Ishikawa (cell line): ENCODE measurements around the gene ZSWIM4.

ENCODE experiments used
- EP300 ChIP-seq: IDR thresholded peaks from 2 replicates; pipeline ENCODE4 v1.6.1; 2012; ENCODE audit warnings: borderline replicate concordance
- MAX ChIP-seq: IDR thresholded peaks from 2 replicates; pipeline ENCODE4 v1.6.1; 2012
- RAD21 ChIP-seq: IDR thresholded peaks from 2 replicates; pipeline ENCODE4 v1.6.1; 2012; ENCODE audit warnings: low read depth
- TAF1 ChIP-seq: IDR thresholded peaks from 2 replicates; pipeline ENCODE4 v1.6.1; 2012; ENCODE audit warnings: low read depth, mild to moderate bottlenecking
- YY1 ChIP-seq: IDR thresholded peaks from 2 replicates; pipeline ENCODE4 v1.6.1; 2012; ENCODE audit warnings: low read depth
- ZBTB7A ChIP-seq: IDR thresholded peaks from 2 replicates; pipeline ENCODE4 v1.6.1; 2012; ENCODE audit warnings: low read depth

GRCh38 chr19:13763265-13763664 lies 32.0 kb upstream of the ZSWIM4 start:
- TF ChIP-seq EP300: no peak
- TF ChIP-seq MAX: no peak
- no peak for TF ChIP-seq TAF1
- TF ChIP-seq RAD21: no peak
- TF ChIP-seq YY1: no peak
- no peak for TF ChIP-seq ZBTB7A
